SU-DHL-6 (cell line): Measurements from ENCODE around the gene PDE8B.

Source experiments
- CTCF ChIP-seq: fragments of 200-600 bp; sonication (generic); IDR thresholded peaks from one replicate; pipeline ENCODE4 v1.5.1; 2017; ENCODE audit warnings: antibody characterized with exemption, mild to moderate bottlenecking, low read length, moderate library complexity; ENCODE audit not compliant: insufficient read depth, poor library complexity, severe bottlenecking
- EZH2phosphoT487 ChIP-seq: fragments of 200-600 bp; sonication (generic), shearing (Covaris generic); conservative IDR thresholded peaks from 2 replicates; pipeline ENCODE4 v1.6.1; 2018; ENCODE audit warnings: mild to moderate bottlenecking, antibody characterized with exemption, low read length, moderate library complexity, mixed read lengths

GRCh38 chr5:77250021-77250420, 39.5 kb downstream of the PDE8B start:
- TF ChIP-seq CTCF = no peak
- TF ChIP-seq EZH2phosphoT487 = no peak
